Measurements from ENCODE around the gene RTKN. TPM values are rescaled to one million over a fixed set of nuclear protein-coding genes. Genes with fewer than 3 reads are reported as not detected.

RTKN gene
- total and polyA plus RNA-seq, 9 of the 15 experiments (the other 6 are each of a cell fraction or from before 2014, with no cell fraction given), result 0.14 to 6.9 (median 3.6) TPM

GRCh38 chr2:74454654-74455511 is 13.1 kb upstream of the RTKN start, which contains the start of gene INO80B (continued):
- TF ChIP-seq, protein P1, sequence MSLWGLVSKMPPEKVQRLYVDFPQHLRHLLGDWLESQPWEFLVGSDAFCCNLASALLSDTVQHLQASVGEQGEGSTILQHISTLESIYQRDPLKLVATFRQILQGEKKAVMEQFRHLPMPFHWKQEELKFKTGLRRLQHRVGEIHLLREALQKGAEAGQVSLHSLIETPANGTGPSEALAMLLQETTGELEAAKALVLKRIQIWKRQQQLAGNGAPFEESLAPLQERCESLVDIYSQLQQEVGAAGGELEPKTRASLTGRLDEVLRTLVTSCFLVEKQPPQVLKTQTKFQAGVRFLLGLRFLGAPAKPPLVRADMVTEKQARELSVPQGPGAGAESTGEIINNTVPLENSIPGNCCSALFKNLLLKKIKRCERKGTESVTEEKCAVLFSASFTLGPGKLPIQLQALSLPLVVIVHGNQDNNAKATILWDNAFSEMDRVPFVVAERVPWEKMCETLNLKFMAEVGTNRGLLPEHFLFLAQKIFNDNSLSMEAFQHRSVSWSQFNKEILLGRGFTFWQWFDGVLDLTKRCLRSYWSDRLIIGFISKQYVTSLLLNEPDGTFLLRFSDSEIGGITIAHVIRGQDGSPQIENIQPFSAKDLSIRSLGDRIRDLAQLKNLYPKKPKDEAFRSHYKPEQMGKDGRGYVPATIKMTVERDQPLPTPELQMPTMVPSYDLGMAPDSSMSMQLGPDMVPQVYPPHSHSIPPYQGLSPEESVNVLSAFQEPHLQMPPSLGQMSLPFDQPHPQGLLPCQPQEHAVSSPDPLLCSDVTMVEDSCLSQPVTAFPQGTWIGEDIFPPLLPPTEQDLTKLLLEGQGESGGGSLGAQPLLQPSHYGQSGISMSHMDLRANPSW (CRISPR knock-in tag; IDR thresholded peaks at IDR 0.05), result no peak
- TF ChIP-seq NCOR1 (IDR thresholded peaks at IDR 0.05) (peak; percentile 97), SRSF3 (IDR thresholded peaks at IDR 0.05; ENCODE audit: insufficient read depth, low read length) (no peak), ZNF354B (CRISPR knock-in tag; IDR thresholded peaks at IDR 0.05) (no peak), PHTF2 (CRISPR knock-in tag; IDR thresholded peaks at IDR 0.05) (no peak), NFXL1 (CRISPR knock-in tag; IDR thresholded peaks at IDR 0.05) (no peak), GABPB2 (CRISPR knock-in tag; conservative IDR thresholded peaks at IDR 0.05) (no peak), EZH2 (IDR thresholded peaks at IDR 0.05; ENCODE audit: borderline replicate concordance, low read depth, low read length) (no peak), ARID1B (IDR thresholded peaks at IDR 0.05) (no peak), IFI16 (CRISPR knock-in tag; IDR thresholded peaks at IDR 0.05) (no peak), ZNF551 (CRISPR knock-in tag; IDR thresholded peaks at IDR 0.05) (no peak), FOXJ3 (CRISPR knock-in tag; IDR thresholded peaks at IDR 0.05) (no peak), BCOR (IDR thresholded peaks at IDR 0.05) (no peak), ZNF778 (CRISPR knock-in tag; IDR thresholded peaks at IDR 0.05) (no peak), BDP1 (IDR thresholded peaks at IDR 0.05; ENCODE audit: insufficient read depth, insufficient read length) (no peak), HDAC3 (IDR thresholded peaks at IDR 0.05; ENCODE audit: borderline replicate concordance, partially characterized antibody) (peak; percentile 46), POLR2AphosphoS5 (IDR thresholded peaks at IDR 0.05; ENCODE audit: control insufficient read depth, insufficient read depth, low read depth, low read length) (peak; percentile 69), FOSL1 (tag; conservative IDR thresholded peaks at IDR 0.05) (peak; percentile 82), TRIM28 (IDR thresholded peaks at IDR 0.05) (peak; percentile 15; the same call in 1 of the 2 replicates), CREM (IDR thresholded peaks at IDR 0.05; ENCODE audit: low read depth) (peak; percentile 90), RBBP5 (IDR thresholded peaks at IDR 0.05; ENCODE audit: borderline replicate concordance, insufficient read depth, low read length, poor library complexity, severe bottlenecking) (no peak), ZBTB2 (IDR thresholded peaks at IDR 0.05) (peak; percentile 45; the same call in 1 of the 2 replicates)
- TF ChIP-seq, protein P2, sequence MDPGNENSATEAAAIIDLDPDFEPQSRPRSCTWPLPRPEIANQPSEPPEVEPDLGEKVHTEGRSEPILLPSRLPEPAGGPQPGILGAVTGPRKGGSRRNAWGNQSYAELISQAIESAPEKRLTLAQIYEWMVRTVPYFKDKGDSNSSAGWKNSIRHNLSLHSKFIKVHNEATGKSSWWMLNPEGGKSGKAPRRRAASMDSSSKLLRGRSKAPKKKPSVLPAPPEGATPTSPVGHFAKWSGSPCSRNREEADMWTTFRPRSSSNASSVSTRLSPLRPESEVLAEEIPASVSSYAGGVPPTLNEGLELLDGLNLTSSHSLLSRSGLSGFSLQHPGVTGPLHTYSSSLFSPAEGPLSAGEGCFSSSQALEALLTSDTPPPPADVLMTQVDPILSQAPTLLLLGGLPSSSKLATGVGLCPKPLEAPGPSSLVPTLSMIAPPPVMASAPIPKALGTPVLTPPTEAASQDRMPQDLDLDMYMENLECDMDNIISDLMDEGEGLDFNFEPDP (CRISPR knock-in tag; IDR thresholded peaks at IDR 0.05), result no peak

Data from K562 (cell line).